Measurements from ENCODE around the gene PRKD1. TPM values are rescaled to one million over a fixed set of nuclear protein-coding genes. Genes with fewer than 3 reads are reported as not detected.

PRKD1 gene
- 0.07 and 0.13 TPM in 2 replicates for polyA plus RNA-seq (2012; rRNA removed)
- 0.04 and 0.09 TPM in 2 replicates for polyA plus RNA-seq (2012; cell fraction: cytosol; rRNA removed)
- 0.06 and 0.12 TPM in 2 replicates for polyA plus RNA-seq (2012; cell fraction: nucleus; rRNA removed)

DNA sequence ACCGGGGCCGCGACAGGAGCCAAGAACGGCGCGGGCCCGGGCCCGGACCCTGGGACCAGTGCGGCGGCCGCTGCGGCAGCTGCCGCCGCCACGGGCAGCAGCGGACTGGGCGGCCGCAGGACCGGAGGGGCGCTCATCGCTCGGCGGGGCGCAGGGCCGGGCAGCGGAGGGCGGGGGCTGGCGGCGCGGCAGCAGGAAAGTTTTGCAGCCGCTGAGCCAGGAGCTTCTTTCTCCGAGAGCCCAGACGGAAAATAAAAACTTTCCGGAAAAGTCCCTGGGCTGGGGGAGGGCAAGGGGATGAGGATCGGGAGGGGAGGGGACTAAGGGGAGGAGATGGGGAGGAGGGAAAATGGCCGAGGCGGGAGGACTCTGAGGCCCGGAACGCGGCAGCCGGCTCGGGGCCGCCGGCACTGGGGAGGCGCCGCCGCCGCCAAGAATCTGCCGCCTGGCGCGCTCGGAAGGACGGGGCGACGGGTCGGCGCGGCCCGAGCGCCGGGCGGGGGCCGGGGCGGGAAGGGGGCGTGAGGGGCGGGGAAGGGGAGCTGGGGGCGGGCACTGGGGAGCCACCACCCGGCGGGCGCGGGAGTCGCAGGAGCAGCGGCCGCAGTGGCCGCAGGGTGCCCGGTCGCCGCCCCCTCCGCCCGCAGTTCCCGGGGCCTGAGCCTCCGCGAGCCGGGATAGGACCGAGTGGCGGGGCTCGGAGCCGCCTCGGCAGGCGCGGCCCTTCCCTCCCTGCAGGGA lies at the start of gene PRKD1:
TSS of gene PRKD1 (minus strand) at position 472 of the 741 bp plus-strand sequence.
- H3K27me3 ChIP-seq (ENCODE audit: insufficient read depth) = peaks cover 28% of the 10 kb centered on the region; the same call in 1 of the 2 replicates
- CTCF ChIA-PET = no interaction called here
- peak within 1 kb of the TSS; percentile 51 to 70 for H3K4me3 ChIP-seq (ENCODE audit: low read depth in 2 of 2, low read length in 1 of 2)
- peaks cover 0 to 4% of the 10 kb centered on the region in 2 experiments; a peak in 1 of 4 replicates for H3K4me1 ChIP-seq (ENCODE audit: control insufficient read depth in 1 of 2, insufficient read depth in 2 of 2, low read depth in 1 of 2, low read length in 1 of 2)
- H3K27ac ChIP-seq (ENCODE audit: low read depth in 2 of 2, low read length in 1 of 2) = no peak within 1 kb of the TSS
- no peaks in the 10 kb centered on the region for H4K20me1 ChIP-seq (ENCODE audit: insufficient read depth)
- H3K79me2 ChIP-seq (ENCODE audit: insufficient read depth) = no peaks in the 10 kb centered on the region
- no peaks in the 10 kb centered on the region for H3K9me3 ChIP-seq
- peak within 1 kb of the TSS; percentile 97 for H3K4me2 ChIP-seq
- 0% methylated on average over 12 of the region's 91 CpGs for WGBS (ENCODE audit: low lambda C conversion rate)
- peak within 1 kb of the TSS; percentile 87; the same call in 1 of the 2 replicates for H2AFZ ChIP-seq (ENCODE audit: low read depth)
- no peaks in the 10 kb centered on the region for H3K9me2 ChIP-seq
- POLR2A ChIA-PET = no interaction called here
- no peak for TF ChIP-seq TAF1 (IDR thresholded peaks at IDR 0.05; ENCODE audit: borderline replicate concordance, low read depth, low read length)
- no peak for TF ChIP-seq NFIC (IDR thresholded peaks at IDR 0.05; ENCODE audit: borderline replicate concordance)
- no peak for TF ChIP-seq TEAD4 (IDR thresholded peaks at IDR 0.05; ENCODE audit: borderline replicate concordance, insufficient read depth)
- TF ChIP-seq SIN3A (IDR thresholded peaks at IDR 0.05; ENCODE audit: borderline replicate concordance, low read depth, low read length) = no peak
- TF ChIP-seq ZBTB33 (IDR thresholded peaks at IDR 0.05; ENCODE audit: borderline replicate concordance, low read depth) = no peak
- TF ChIP-seq MEF2A (IDR thresholded peaks at IDR 0.05; ENCODE audit: borderline replicate concordance, low read depth) = no peak
- no peak for TF ChIP-seq ELF1 (IDR thresholded peaks at IDR 0.05)
- TF ChIP-seq, protein P1, sequence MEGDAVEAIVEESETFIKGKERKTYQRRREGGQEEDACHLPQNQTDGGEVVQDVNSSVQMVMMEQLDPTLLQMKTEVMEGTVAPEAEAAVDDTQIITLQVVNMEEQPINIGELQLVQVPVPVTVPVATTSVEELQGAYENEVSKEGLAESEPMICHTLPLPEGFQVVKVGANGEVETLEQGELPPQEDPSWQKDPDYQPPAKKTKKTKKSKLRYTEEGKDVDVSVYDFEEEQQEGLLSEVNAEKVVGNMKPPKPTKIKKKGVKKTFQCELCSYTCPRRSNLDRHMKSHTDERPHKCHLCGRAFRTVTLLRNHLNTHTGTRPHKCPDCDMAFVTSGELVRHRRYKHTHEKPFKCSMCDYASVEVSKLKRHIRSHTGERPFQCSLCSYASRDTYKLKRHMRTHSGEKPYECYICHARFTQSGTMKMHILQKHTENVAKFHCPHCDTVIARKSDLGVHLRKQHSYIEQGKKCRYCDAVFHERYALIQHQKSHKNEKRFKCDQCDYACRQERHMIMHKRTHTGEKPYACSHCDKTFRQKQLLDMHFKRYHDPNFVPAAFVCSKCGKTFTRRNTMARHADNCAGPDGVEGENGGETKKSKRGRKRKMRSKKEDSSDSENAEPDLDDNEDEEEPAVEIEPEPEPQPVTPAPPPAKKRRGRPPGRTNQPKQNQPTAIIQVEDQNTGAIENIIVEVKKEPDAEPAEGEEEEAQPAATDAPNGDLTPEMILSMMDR (IDR thresholded peaks at IDR 0.05) = no peak
- no peak for TF ChIP-seq GATA2 (CRISPR knock-in tag; IDR thresholded peaks at IDR 0.05)
- no peak for TF ChIP-seq RXRA (IDR thresholded peaks at IDR 0.05; ENCODE audit: borderline replicate concordance, low read depth)
- no peak for TF ChIP-seq EZH2phosphoT487 (IDR thresholded peaks at IDR 0.05; ENCODE audit: borderline replicate concordance, low read depth)
- TF ChIP-seq, protein P2, sequence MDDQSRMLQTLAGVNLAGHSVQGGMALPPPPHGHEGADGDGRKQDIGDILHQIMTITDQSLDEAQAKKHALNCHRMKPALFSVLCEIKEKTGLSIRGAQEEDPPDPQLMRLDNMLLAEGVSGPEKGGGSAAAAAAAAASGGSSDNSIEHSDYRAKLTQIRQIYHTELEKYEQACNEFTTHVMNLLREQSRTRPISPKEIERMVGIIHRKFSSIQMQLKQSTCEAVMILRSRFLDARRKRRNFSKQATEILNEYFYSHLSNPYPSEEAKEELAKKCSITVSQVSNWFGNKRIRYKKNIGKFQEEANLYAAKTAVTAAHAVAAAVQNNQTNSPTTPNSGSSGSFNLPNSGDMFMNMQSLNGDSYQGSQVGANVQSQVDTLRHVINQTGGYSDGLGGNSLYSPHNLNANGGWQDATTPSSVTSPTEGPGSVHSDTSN (IDR thresholded peaks at IDR 0.05) = no peak
- TF ChIP-seq GABPA (IDR thresholded peaks at IDR 0.05; ENCODE audit: low read depth) = no peak
- TF ChIP-seq TCF12 (IDR thresholded peaks at IDR 0.05) = no peak
- no peak for TF ChIP-seq MAX (IDR thresholded peaks at IDR 0.05; ENCODE audit: low read depth)
- TF ChIP-seq, protein P3, sequence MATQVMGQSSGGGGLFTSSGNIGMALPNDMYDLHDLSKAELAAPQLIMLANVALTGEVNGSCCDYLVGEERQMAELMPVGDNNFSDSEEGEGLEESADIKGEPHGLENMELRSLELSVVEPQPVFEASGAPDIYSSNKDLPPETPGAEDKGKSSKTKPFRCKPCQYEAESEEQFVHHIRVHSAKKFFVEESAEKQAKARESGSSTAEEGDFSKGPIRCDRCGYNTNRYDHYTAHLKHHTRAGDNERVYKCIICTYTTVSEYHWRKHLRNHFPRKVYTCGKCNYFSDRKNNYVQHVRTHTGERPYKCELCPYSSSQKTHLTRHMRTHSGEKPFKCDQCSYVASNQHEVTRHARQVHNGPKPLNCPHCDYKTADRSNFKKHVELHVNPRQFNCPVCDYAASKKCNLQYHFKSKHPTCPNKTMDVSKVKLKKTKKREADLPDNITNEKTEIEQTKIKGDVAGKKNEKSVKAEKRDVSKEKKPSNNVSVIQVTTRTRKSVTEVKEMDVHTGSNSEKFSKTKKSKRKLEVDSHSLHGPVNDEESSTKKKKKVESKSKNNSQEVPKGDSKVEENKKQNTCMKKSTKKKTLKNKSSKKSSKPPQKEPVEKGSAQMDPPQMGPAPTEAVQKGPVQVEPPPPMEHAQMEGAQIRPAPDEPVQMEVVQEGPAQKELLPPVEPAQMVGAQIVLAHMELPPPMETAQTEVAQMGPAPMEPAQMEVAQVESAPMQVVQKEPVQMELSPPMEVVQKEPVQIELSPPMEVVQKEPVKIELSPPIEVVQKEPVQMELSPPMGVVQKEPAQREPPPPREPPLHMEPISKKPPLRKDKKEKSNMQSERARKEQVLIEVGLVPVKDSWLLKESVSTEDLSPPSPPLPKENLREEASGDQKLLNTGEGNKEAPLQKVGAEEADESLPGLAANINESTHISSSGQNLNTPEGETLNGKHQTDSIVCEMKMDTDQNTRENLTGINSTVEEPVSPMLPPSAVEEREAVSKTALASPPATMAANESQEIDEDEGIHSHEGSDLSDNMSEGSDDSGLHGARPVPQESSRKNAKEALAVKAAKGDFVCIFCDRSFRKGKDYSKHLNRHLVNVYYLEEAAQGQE (IDR thresholded peaks at IDR 0.05; ENCODE audit: low read depth, low read length) = no peak
- H3F3A ChIP-seq (replicated peaks; ENCODE audit: insufficient read depth) = peaks cover 14% of the 10 kb centered on the region
- peak; percentile 83 for DNase-seq
- H3K36me3 ChIP-seq (replicated peaks in 1 of 2; ENCODE audit: control insufficient read depth in 1 of 2, insufficient read depth in 2 of 2, low read length in 1 of 2) = no peaks in the 10 kb centered on the region
- no peak within 1 kb of the TSS for H3K9ac ChIP-seq

Measured in SK-N-SH (cell line).